Breast epithelium (tissue), 4 donors: Measurements from ENCODE around the gene ADAMTS5. TPM values are rescaled to one million over a fixed set of nuclear protein-coding genes. Genes with fewer than 3 reads are reported as not detected.
A peak's percentile ranks its signal among the peaks of the same experiment; 100 is the strongest.

Experiments
- DNase-seq, 2 donors: peaks; one replicate each; pipeline ENCODE4 v3.0.0-alpha.2; 2019; ENCODE audit warnings: low spot score in 2 of 2
- H3K27ac ChIP-seq, 2 donors: fragments of 200-600 bp; sonication (generic) in 1 of 2; one replicate each; pipeline ENCODE4 v1.5.1; 2016 to 2019; ENCODE audit warnings: mild to moderate bottlenecking in 1 of 2
- H3K27me3 ChIP-seq, 2 donors: fragments of 200-600 bp; sonication (generic) in 1 of 2; one replicate each; pipeline versions ENCODE4 v1.5.1 to v1.6.0; 2017 to 2019; ENCODE audit warnings: control low read depth in 1 of 2, mild to moderate bottlenecking in 1 of 2
- H3K36me3 ChIP-seq: fragments of 200-600 bp; one replicate; pipeline ENCODE4 v1.5.1; 2019
- H3K4me1 ChIP-seq, 2 donors: fragments of 200-600 bp; sonication (generic); one replicate each; pipeline ENCODE4 v1.5.1; 2016 to 2019; ENCODE audit warnings: control low read depth in 1 of 2
- H3K4me3 ChIP-seq, 3 donors: fragments of 200-600 bp; sonication (generic); 1 replicate in 2 of 3; 2 replicates in 1 of 3; pipeline ENCODE4 v1.5.1; 2016 to 2019; ENCODE audit warnings: mild to moderate bottlenecking in 3 of 3, moderate library complexity in 2 of 3
- H3K9me3 ChIP-seq, 2 donors: fragments of 200-600 bp; sonication (generic) in 1 of 2; one replicate each; pipeline ENCODE4 v1.5.1; 2016 to 2019; ENCODE audit warnings: control low read depth in 1 of 2
- CTCF ChIP-seq, 3 donors: fragments of 450-650 bp; IDR thresholded peaks; one replicate each; pipeline ENCODE4 v1.5.1; 2016 to 2017; ENCODE audit warnings: antibody characterized with exemption in 3 of 3, mild to moderate bottlenecking in 3 of 3, moderate library complexity in 3 of 3
- POLR2A ChIP-seq: fragments of 450-650 bp; IDR thresholded peaks from one replicate; pipeline ENCODE4 v1.6.1; 2016; ENCODE audit warnings: antibody characterized with exemption, mild to moderate bottlenecking, moderate library complexity
- POLR2AphosphoS5 ChIP-seq, 3 donors: sonication (generic); formaldehyde crosslinking; IDR thresholded peaks; one replicate each; pipeline ENCODE4 v1.6.1; 2017; ENCODE audit warnings: antibody characterized with exemption in 3 of 3
- intact Hi-C: fragments of 100-400 bp; cut with DNase I; formaldehyde crosslinking; loops from one replicate; pipeline ENCODE4 v1.15.1; 2023; ENCODE audit warnings: low total_unique reads
- total RNA-seq, 3 donors: library from RNA; depleted of rRNA; stranded (reverse); fragments of >200 nt; gene quantifications; one replicate each; pipeline ENCODE4 v1.1.0, GENCODE V29; 2016

ADAMTS5 gene
- total RNA-seq, 3 donors from 2014 or later: 14.8 to 89.3 (median 34.4) TPM

- Histone ChIP-seq H3K27ac (peak overlapping the region; percentile 87 to 98), H3K27me3 (peaks cover 0 to 17% of the 10 kb centered on the region in 2 donors), H3K36me3 (no peaks in the 10 kb centered on the region), H3K4me1 (peaks cover 0 to 14% of the 10 kb centered on the region in 2 donors), H3K9me3 (no peaks in the 10 kb centered on the region), H3K4me3 (peak overlapping the region; percentile 53 to 90 (median 74))
- TF ChIP-seq CTCF (IDR thresholded peaks at IDR 0.05): peak in 1 of 3 donors; percentile 27
- TF ChIP-seq POLR2AphosphoS5 (IDR thresholded peaks at IDR 0.05): peak in 2 of 3 donors; percentile 12 to 41
- TF ChIP-seq POLR2A: peak; percentile 10
- intact Hi-C loops: no loop called here
- peak; percentile 51 to 55 for DNase-seq
These were observed 1.6 kb downstream of the ADAMTS5 start for GRCh38 chr21:26965040-26965906.

DNA sequence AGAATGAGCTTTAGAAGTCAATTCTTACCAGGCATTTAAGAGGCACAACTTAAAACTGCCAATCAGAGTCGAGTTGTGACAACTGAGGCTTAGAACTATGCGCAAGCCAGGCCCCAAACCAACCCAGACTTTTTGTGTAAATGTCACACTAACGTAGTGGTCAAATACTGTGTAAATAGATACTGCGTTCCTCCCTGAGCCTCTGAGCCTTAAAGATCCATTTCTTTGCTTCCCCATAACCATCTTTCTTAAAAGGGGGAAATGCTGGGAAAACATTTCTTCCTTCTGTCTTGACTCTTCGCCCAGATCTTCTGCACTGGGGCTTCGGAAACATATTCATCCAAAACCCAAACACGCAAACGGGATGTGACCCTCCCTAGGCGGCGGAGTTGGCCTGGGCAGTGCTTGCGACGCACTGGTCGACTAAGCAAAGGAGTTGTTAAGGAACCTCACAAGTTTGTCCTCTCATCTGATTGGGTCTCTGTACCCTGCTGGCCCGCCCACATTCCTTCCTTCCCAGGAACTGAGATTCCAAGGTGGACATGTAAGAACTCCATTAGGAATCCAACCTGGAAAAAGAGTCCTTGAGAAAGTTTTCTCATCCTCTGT, 2.6 kb downstream of the ADAMTS5 start:
- Histone ChIP-seq H3K4me1 (peaks cover 0 to 14% of the 10 kb centered on the region in 2 donors), H3K4me3 (peak overlapping the region; percentile 53 to 90 (median 74)), H3K9me3 (no peaks in the 10 kb centered on the region), H3K27me3 (peaks cover 0 to 17% of the 10 kb centered on the region in 2 donors), H3K27ac (peak overlapping the region; percentile 87 to 98), H3K36me3 (no peaks in the 10 kb centered on the region)
- DNase-seq: peak; percentile 56 to 89
- intact Hi-C loops: no loop called here
- TF ChIP-seq CTCF (IDR thresholded peaks at IDR 0.05) (no peak), POLR2A (peak; percentile 78), POLR2AphosphoS5 (IDR thresholded peaks at IDR 0.05) (peak; percentile 54 to 88 (median 79))

GRCh38 chr21:26962621-26963181, 4.2 kb downstream of the ADAMTS5 start:
- intact Hi-C loops: no loop called here
- Histone ChIP-seq H3K36me3 (no peaks in the 10 kb centered on the region), H3K27me3 (peaks cover 0 to 17% of the 10 kb centered on the region in 2 donors), H3K4me1 (peaks cover 0 to 14% of the 10 kb centered on the region in 2 donors), H3K27ac (peak overlapping the region; percentile 87 to 89), H3K4me3 (peak overlapping the region; percentile 37 to 74 (median 53)), H3K9me3 (no peaks in the 10 kb centered on the region)
- TF ChIP-seq POLR2AphosphoS5 (IDR thresholded peaks at IDR 0.05): no peak
- TF ChIP-seq POLR2A: no peak
- TF ChIP-seq CTCF (IDR thresholded peaks at IDR 0.05): no peak
- DNase-seq: no peak

GRCh38 chr21:26961698-26962097, 5.2 kb downstream of the ADAMTS5 start:
- intact Hi-C loops: no loop called here
- Histone ChIP-seq H3K4me3 (peak overlapping the region; percentile 37 to 74 (median 53)), H3K4me1 (peaks cover 0 to 14% of the 10 kb centered on the region in 2 donors), H3K9me3 (no peaks in the 10 kb centered on the region), H3K27me3 (peaks cover 0 to 12% of the 10 kb centered on the region in 2 donors), H3K36me3 (no peaks in the 10 kb centered on the region), H3K27ac (peak overlapping the region; percentile 87 to 89)
- TF ChIP-seq POLR2A (no peak), CTCF (IDR thresholded peaks at IDR 0.05) (no peak), POLR2AphosphoS5 (IDR thresholded peaks at IDR 0.05) (no peak)
- DNase-seq: no peak
